ENCODE data around the gene ZNF664.
"Not testable (repeated sequence)": the region's sequence is repeated elsewhere in the genome, so short reads cannot be mapped to it uniquely, and the experiment has no call there.

ZNF664 gene

GRCh38 chr12:123942238-123942653, 30.8 kb upstream of the ZNF664 start:
- H3K27ac ChIP-seq: no peak overlapping the region
- TF ChIP-seq ZFX (IDR thresholded peaks at IDR 0.05): no peak
- TF ChIP-seq, protein P1, sequence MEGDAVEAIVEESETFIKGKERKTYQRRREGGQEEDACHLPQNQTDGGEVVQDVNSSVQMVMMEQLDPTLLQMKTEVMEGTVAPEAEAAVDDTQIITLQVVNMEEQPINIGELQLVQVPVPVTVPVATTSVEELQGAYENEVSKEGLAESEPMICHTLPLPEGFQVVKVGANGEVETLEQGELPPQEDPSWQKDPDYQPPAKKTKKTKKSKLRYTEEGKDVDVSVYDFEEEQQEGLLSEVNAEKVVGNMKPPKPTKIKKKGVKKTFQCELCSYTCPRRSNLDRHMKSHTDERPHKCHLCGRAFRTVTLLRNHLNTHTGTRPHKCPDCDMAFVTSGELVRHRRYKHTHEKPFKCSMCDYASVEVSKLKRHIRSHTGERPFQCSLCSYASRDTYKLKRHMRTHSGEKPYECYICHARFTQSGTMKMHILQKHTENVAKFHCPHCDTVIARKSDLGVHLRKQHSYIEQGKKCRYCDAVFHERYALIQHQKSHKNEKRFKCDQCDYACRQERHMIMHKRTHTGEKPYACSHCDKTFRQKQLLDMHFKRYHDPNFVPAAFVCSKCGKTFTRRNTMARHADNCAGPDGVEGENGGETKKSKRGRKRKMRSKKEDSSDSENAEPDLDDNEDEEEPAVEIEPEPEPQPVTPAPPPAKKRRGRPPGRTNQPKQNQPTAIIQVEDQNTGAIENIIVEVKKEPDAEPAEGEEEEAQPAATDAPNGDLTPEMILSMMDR (conservative IDR thresholded peaks at IDR 0.05): no peak

DNA sequence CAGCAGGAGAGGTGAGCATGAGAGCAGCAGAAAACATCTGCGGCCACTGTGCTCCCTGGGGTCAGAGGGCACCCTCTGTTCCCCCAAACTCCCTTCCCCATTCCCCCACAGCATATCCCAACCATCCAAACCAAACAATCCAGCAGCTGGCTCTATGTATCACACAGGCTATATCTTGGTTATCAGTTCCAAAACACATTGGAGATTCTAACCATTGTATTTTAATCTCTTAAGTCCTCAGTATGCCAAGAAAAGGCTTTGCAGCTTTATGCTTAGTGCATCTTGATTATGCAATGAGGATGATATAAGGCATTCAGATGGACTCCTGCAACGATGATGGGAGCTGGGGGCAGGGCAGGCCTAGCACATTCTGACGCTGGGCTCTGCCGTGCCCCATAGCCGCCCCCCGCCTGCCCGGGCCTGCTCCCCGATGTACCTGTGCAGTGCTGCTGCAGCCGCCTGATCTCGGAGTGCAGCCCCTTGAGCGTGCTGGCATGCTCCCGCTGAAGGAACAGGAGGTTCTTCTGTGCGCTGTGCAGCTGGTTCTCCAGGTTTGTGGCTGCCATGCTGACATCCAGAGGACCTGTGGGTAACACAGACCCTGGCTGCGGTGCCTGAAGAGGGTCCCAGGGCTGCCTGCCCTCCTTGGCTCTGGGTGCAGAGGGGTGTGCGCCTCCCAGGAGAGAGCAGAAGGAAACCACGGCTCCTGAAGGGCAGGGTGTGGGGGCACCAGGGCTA, 29.9 kb upstream of the ZNF664 start:
- peak overlapping the region; percentile 47 for H3K27ac ChIP-seq
- TF ChIP-seq ZFX (IDR thresholded peaks at IDR 0.05): no peak
- TF ChIP-seq, protein P1 (conservative IDR thresholded peaks at IDR 0.05): no peak

GRCh38 chr12:123943816-123944215, 29.2 kb upstream of the ZNF664 start:
- no peak for TF ChIP-seq ZFX (IDR thresholded peaks at IDR 0.05)
- TF ChIP-seq, protein P1 (conservative IDR thresholded peaks at IDR 0.05): no peak
- peak overlapping the region; percentile 47 for H3K27ac ChIP-seq

- H3K27ac ChIP-seq: no peak overlapping the region
- no peak for TF ChIP-seq ZFX (IDR thresholded peaks at IDR 0.05)
- TF ChIP-seq, protein P1 (conservative IDR thresholded peaks at IDR 0.05): no peak
These were observed 28.3 kb upstream of the ZNF664 start for GRCh38 chr12:123944696-123945095.

DNA sequence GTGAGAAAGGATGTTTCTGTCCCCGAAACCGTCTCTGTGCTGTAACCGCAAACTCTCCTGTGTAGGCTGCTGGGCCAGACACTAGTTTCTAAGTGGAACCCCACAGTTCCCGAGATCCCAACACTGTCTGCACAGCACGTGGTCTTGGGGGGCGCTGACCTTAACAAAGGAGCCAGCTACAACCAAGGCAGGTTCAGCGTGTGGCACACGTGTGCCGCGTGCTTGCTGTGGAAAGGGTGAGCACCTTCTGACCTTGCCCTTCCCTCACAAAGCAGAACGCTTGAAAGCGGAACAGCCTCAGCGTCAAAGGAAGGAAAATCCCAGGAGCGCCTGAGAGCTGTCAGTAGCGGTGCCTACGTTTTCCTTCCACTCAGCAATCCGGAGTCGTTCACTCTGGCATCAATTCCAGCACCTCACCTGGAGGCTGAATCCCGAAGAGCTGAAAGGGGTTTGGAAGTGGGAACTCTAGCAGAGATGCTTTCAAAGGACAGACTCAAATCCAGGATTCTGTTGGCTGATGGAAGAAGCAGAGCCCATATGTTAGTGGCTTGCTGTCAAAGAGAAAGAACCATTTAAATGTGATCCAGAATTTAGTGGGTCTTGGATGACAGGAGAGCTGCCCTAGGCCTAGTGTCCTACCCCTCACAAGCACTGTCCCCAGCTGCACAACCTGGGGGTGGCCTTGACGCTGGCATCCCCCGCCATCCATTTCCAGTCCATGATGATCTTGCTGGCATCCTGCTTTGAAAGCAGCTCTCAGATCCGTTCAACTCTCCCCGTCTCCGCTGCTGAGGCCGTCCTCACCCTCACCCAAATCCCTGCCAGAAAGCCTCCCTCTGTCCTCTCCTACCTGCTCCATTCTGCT, 27.5 kb upstream of the ZNF664 start:
- TF ChIP-seq, protein P1 (conservative IDR thresholded peaks at IDR 0.05): no peak
- TF ChIP-seq ZFX (IDR thresholded peaks at IDR 0.05): no peak
- H3K27ac ChIP-seq: no peak overlapping the region

GRCh38 chr12:123946152-123946515, 26.9 kb upstream of the ZNF664 start:
- no peak for TF ChIP-seq ZFX (IDR thresholded peaks at IDR 0.05)
- TF ChIP-seq, protein P1 (conservative IDR thresholded peaks at IDR 0.05): no peak
- H3K27ac ChIP-seq: no peak overlapping the region

GRCh38 chr12:123946516-123947505, 26.2 kb upstream of the ZNF664 start:
- not testable (repeated sequence) for H3K27ac ChIP-seq

DNA sequence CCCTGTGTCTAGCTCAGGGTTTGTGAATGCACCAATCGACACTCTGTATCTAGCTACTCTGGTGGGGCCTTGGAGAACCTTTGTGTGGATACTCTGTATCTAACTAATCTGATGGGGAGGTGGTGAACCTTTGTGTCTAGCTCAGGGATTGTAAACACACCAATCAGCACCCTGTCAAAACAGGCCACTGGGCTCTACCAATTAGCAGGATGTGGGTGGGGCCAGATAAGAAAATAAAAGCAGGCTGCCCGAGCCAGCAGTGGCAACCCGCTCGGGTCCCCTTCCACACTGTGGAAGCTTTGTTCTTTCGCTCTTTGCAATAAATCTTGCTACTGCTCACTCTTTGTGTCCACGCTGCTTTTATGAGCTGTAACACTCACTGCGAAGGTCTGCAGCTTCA, 25.5 kb upstream of the ZNF664 start:
- not testable (repeated sequence) for H3K27ac ChIP-seq

Data from C4-2B (cell line).